ENCODE data around the gene MEGF10. TPM values are rescaled to one million over a fixed set of nuclear protein-coding genes. Genes with fewer than 3 reads are reported as not detected.

MEGF10 gene
- total and polyA plus RNA-seq, 2 donors (not counting 1 experiment from before 2014, with no cell fraction given), result not detected

GRCh38 chr5:127333483-127333882 lies 42.9 kb downstream of the MEGF10 start:
- CTCF ChIA-PET, result no interaction called here
- H3K9me3 Mint-ChIP-seq (ENCODE audit: insufficient read depth), result no peaks in the 10 kb centered on the region

GRCh38 chr5:127335381-127335780 lies 44.8 kb downstream of the MEGF10 start:
- peaks cover 44% of the 10 kb centered on the region for H3K27me3 Mint-ChIP-seq
- no peak for DNase-seq
- POLR2A ChIA-PET, result no interaction called here
- H3K27ac Mint-ChIP-seq, result no peak overlapping the region
- no peaks in the 10 kb centered on the region for H3K9me3 ChIP-seq (ENCODE audit: control extremely low read depth in 1 of 3, control insufficient read depth in 2 of 3, insufficient read depth in 1 of 3, low read length in 2 of 3)
- no peaks in the 10 kb centered on the region for H4K20me1 ChIP-seq (ENCODE audit: control insufficient read depth, insufficient read depth, low read length, poor library complexity, severe bottlenecking)
- H3K79me2 ChIP-seq (ENCODE audit: control insufficient read depth, insufficient read depth, low read length), result no peaks in the 10 kb centered on the region
- H3K4me3 ChIP-seq (ENCODE audit: control extremely low read depth in 1 of 5, extremely low read depth in 1 of 5, insufficient read depth in 1 of 5, low read depth in 2 of 5, low read length in 4 of 5), result no peak overlapping the region
- H3K9me3 Mint-ChIP-seq (ENCODE audit: insufficient read depth), result no peaks in the 10 kb centered on the region
- no peak overlapping the region for H3K27ac ChIP-seq (ENCODE audit: low read length in 2 of 2)
- no peak for TF ChIP-seq CTCF (IDR thresholded peaks at IDR 0.05)
- TF ChIP-seq EZH2 (IDR thresholded peaks at IDR 0.05; ENCODE audit: borderline replicate concordance, insufficient read depth, low read depth, low read length, poor library complexity, severe bottlenecking), result no peak
- no peak overlapping the region for H3K9ac ChIP-seq (ENCODE audit: low read length)
- no peak for ATAC-seq (ENCODE audit: low read depth)
- no peak overlapping the region for H2AFZ ChIP-seq (ENCODE audit: insufficient read depth, low read depth, low read length, poor library complexity, severe bottlenecking)
- no peak overlapping the region for H3K4me3 Mint-ChIP-seq
- H3K36me3 ChIP-seq (replicated peaks in 1 of 2; ENCODE audit: control extremely low read depth in 1 of 2, control insufficient read depth in 1 of 2, extremely low read depth in 1 of 2, insufficient read depth in 2 of 2, low read length in 1 of 2), result no peaks in the 10 kb centered on the region
- H3K27me3 ChIP-seq (replicated peaks in 1 of 4; ENCODE audit: control extremely low read depth in 1 of 4, control insufficient read depth in 3 of 4, insufficient read depth in 4 of 4, low read length in 3 of 4), result peaks cover 0 to 4% (median under 1%) of the 10 kb centered on the region in 4 experiments
- H3K4me1 Mint-ChIP-seq, result no peaks in the 10 kb centered on the region
- no peak overlapping the region for H3K4me2 ChIP-seq (replicated peaks; ENCODE audit: low read depth, low read length, poor library complexity, severe bottlenecking)
- WGBS (ENCODE audit: insufficient coverage), result no CpG with 5 or more reads among the region's 2 CpGs
- intact Hi-C loops (cut with micrococcal nuclease), result no loop called here
- no peaks in the 10 kb centered on the region for H3K4me1 ChIP-seq (ENCODE audit: control insufficient read depth in 2 of 2, insufficient read depth in 2 of 2, low read length in 2 of 2)
- CTCF ChIA-PET, result no interaction called here

More at GRCh38 chr5:127333483-127333882, 42.9 kb downstream of the MEGF10 start:
- H3K4me2 ChIP-seq (replicated peaks; ENCODE audit: low read depth, low read length, poor library complexity, severe bottlenecking), result no peak overlapping the region
- H3K27ac Mint-ChIP-seq, result no peak overlapping the region
- H3K9me3 ChIP-seq (ENCODE audit: control extremely low read depth in 1 of 3, control insufficient read depth in 2 of 3, insufficient read depth in 1 of 3, low read length in 2 of 3), result no peaks in the 10 kb centered on the region
- H3K9ac ChIP-seq (ENCODE audit: low read length), result no peak overlapping the region
- H3K4me1 ChIP-seq (ENCODE audit: control insufficient read depth in 2 of 2, insufficient read depth in 2 of 2, low read length in 2 of 2), result no peaks in the 10 kb centered on the region
- TF ChIP-seq CTCF (IDR thresholded peaks at IDR 0.05) (no peak), EZH2 (IDR thresholded peaks at IDR 0.05; ENCODE audit: borderline replicate concordance, insufficient read depth, low read depth, low read length, poor library complexity, severe bottlenecking) (no peak)
- no peaks in the 10 kb centered on the region for H3K4me1 Mint-ChIP-seq
- H4K20me1 ChIP-seq (ENCODE audit: control insufficient read depth, insufficient read depth, low read length, poor library complexity, severe bottlenecking), result no peaks in the 10 kb centered on the region
- H3K79me2 ChIP-seq (ENCODE audit: control insufficient read depth, insufficient read depth, low read length), result no peaks in the 10 kb centered on the region
- WGBS (ENCODE audit: insufficient coverage), result no CpG with 5 or more reads among the region's 3 CpGs
- no peak overlapping the region for H2AFZ ChIP-seq (ENCODE audit: insufficient read depth, low read depth, low read length, poor library complexity, severe bottlenecking)
- peaks cover 0 to 4% (median under 1%) of the 10 kb centered on the region in 4 experiments for H3K27me3 ChIP-seq (replicated peaks in 1 of 4; ENCODE audit: control extremely low read depth in 1 of 4, control insufficient read depth in 3 of 4, insufficient read depth in 4 of 4, low read length in 3 of 4)
- ATAC-seq (ENCODE audit: low read depth), result no peak
- no peaks in the 10 kb centered on the region for H3K36me3 ChIP-seq (replicated peaks in 1 of 2; ENCODE audit: control extremely low read depth in 1 of 2, control insufficient read depth in 1 of 2, extremely low read depth in 1 of 2, insufficient read depth in 2 of 2, low read length in 1 of 2)
- intact Hi-C loops (cut with micrococcal nuclease), result no loop called here
- peaks cover 46% of the 10 kb centered on the region for H3K27me3 Mint-ChIP-seq
- no peak overlapping the region for H3K27ac ChIP-seq (ENCODE audit: low read length in 2 of 2)
- DNase-seq, result no peak
- POLR2A ChIA-PET, result no interaction called here
- H3K4me3 ChIP-seq (ENCODE audit: control extremely low read depth in 1 of 5, extremely low read depth in 1 of 5, insufficient read depth in 1 of 5, low read depth in 2 of 5, low read length in 4 of 5), result no peak overlapping the region
- H3K4me3 Mint-ChIP-seq, result no peak overlapping the region
